Suprapubic skin (tissue), 4 donors: ENCODE measurements around the gene HDGFL2. TPM values are rescaled to one million over a fixed set of nuclear protein-coding genes. Genes with fewer than 3 reads are reported as not detected.

Experiments used
- DNase-seq, 2 donors: peaks; one replicate each; pipeline ENCODE4 v3.0.0-alpha.2; 2019; ENCODE audit warnings: low spot score in 2 of 2
- H3K27ac ChIP-seq: fragments of 200-600 bp; sonication (generic); one replicate; pipeline ENCODE4 v1.5.1; 2019
- H3K27me3 ChIP-seq: fragments of 200-600 bp; sonication (generic); one replicate; pipeline ENCODE4 v1.5.1; 2019
- H3K36me3 ChIP-seq: fragments of 200-600 bp; sonication (generic); one replicate; pipeline ENCODE4 v1.5.1; 2019
- H3K4me1 ChIP-seq: fragments of 200-600 bp; sonication (generic); one replicate; pipeline ENCODE4 v1.5.1; 2019
- H3K4me3 ChIP-seq: fragments of 200-600 bp; sonication (generic); one replicate; pipeline ENCODE4 v1.5.1; 2019; ENCODE audit warnings: mild to moderate bottlenecking
- H3K9me3 ChIP-seq: fragments of 200-600 bp; sonication (generic); one replicate; pipeline ENCODE4 v1.5.1; 2019
- CTCF ChIP-seq, 2 donors: fragments of 200-600 bp in 1 of 2; fragments of 450-650 bp in 1 of 2; sonication (generic) in 1 of 2; IDR thresholded peaks; one replicate each; pipeline ENCODE4 v1.5.1; 2016 to 2019; ENCODE audit warnings: antibody characterized with exemption in 2 of 2, mild to moderate bottlenecking in 1 of 2, moderate library complexity in 1 of 2
- EP300 ChIP-seq: sonication (generic); formaldehyde crosslinking; IDR thresholded peaks from one replicate; pipeline ENCODE4 v1.6.1; 2017; ENCODE audit warnings: antibody characterized with exemption
- POLR2A ChIP-seq, 2 donors: fragments of 450-650 bp; IDR thresholded peaks; one replicate each; pipeline ENCODE4 v1.6.1; 2017; ENCODE audit warnings: antibody characterized with exemption in 2 of 2, mild to moderate bottlenecking in 2 of 2, moderate library complexity in 2 of 2
- POLR2AphosphoS5 ChIP-seq, 3 donors: sonication (generic); formaldehyde crosslinking; IDR thresholded peaks; one replicate each; pipeline ENCODE4 v1.6.1; 2017; ENCODE audit warnings: antibody characterized with exemption in 3 of 3
- WGBS: methylation state at CpG from one replicate; pipeline ENCODE4 v1.1.5; 2018; 5-methylcytosine and 5-hydroxymethylcytosine counted together
- total RNA-seq, 4 donors: library from RNA; depleted of rRNA; stranded (reverse); fragments of >200 nt; gene quantifications; one replicate each; pipeline ENCODE4 v1.1.0, GENCODE V29; 2016

HDGFL2 gene
- total RNA-seq, 4 donors from 2014 or later, result 23.0 to 27.4 (median 23.4) TPM

- no peak for DNase-seq
- TF ChIP-seq CTCF (IDR thresholded peaks at IDR 0.05) (no peak), POLR2A (IDR thresholded peaks at IDR 0.05) (no peak), POLR2AphosphoS5 (IDR thresholded peaks at IDR 0.05) (no peak)
- 90% methylated on average over 19 of the region's 19 CpGs for WGBS
- H3K4me1 ChIP-seq, result no peaks in the 10 kb centered on the region
- H3K9me3 ChIP-seq, result no peaks in the 10 kb centered on the region
- no peaks in the 10 kb centered on the region for H3K27me3 ChIP-seq
- H3K4me3 ChIP-seq, result no peak overlapping the region
- H3K36me3 ChIP-seq, result peaks cover 56% of the 10 kb centered on the region
- no peak overlapping the region for H3K27ac ChIP-seq
These were observed 11.3 kb downstream of the HDGFL2 start for GRCh38 chr19:4483385-4483784.

- no peak overlapping the region for H3K4me3 ChIP-seq
- H3K36me3 ChIP-seq, result peaks cover 56% of the 10 kb centered on the region
- H3K27me3 ChIP-seq, result no peaks in the 10 kb centered on the region
- no peaks in the 10 kb centered on the region for H3K9me3 ChIP-seq
- WGBS, result 85% methylated on average over 11 of the region's 11 CpGs
- TF ChIP-seq CTCF (IDR thresholded peaks at IDR 0.05) (no peak), EP300 (no peak), POLR2AphosphoS5 (IDR thresholded peaks at IDR 0.05) (no peak), POLR2A (IDR thresholded peaks at IDR 0.05) (no peak)
- no peak overlapping the region for H3K27ac ChIP-seq
- DNase-seq, result no peak
- H3K4me1 ChIP-seq, result no peaks in the 10 kb centered on the region
These were observed 15.5 kb downstream of the HDGFL2 start for GRCh38 chr19:4487572-4487971.

GRCh38 chr19:4488496-4488895 lies 16.4 kb downstream of the HDGFL2 start:
- no peak for DNase-seq
- H3K4me1 ChIP-seq, result no peaks in the 10 kb centered on the region
- 94% methylated on average over 29 of the region's 29 CpGs for WGBS
- H3K36me3 ChIP-seq, result peaks cover 52% of the 10 kb centered on the region
- no peak overlapping the region for H3K27ac ChIP-seq
- TF ChIP-seq POLR2A (IDR thresholded peaks at IDR 0.05) (no peak), POLR2AphosphoS5 (IDR thresholded peaks at IDR 0.05) (no peak), EP300 (no peak), CTCF (IDR thresholded peaks at IDR 0.05) (no peak)
- H3K4me3 ChIP-seq, result no peak overlapping the region
- no peaks in the 10 kb centered on the region for H3K27me3 ChIP-seq
- H3K9me3 ChIP-seq, result no peaks in the 10 kb centered on the region

- Histone ChIP-seq H3K9me3 (no peaks in the 10 kb centered on the region), H3K36me3 (peaks cover 69% of the 10 kb centered on the region), H3K4me3 (no peak overlapping the region), H3K27ac (no peak overlapping the region), H3K27me3 (no peaks in the 10 kb centered on the region), H3K4me1 (no peaks in the 10 kb centered on the region)
- 93% methylated on average over 19 of the region's 21 CpGs for WGBS
- TF ChIP-seq EP300, result no peak
- DNase-seq, result no peak
These were observed 19.3 kb downstream of the HDGFL2 start for GRCh38 chr19:4491446-4491845.

- H3K27me3 ChIP-seq, result no peaks in the 10 kb centered on the region
- no peak for DNase-seq
- H3K9me3 ChIP-seq, result no peaks in the 10 kb centered on the region
- 91% methylated on average over 2 of the region's 3 CpGs for WGBS
- TF ChIP-seq POLR2AphosphoS5 (IDR thresholded peaks at IDR 0.05) (no peak), CTCF (IDR thresholded peaks at IDR 0.05) (no peak), POLR2A (IDR thresholded peaks at IDR 0.05) (no peak), EP300 (no peak)
- H3K4me1 ChIP-seq, result no peaks in the 10 kb centered on the region
- H3K4me3 ChIP-seq, result no peak overlapping the region
- H3K27ac ChIP-seq, result no peak overlapping the region
- peaks cover 79% of the 10 kb centered on the region for H3K36me3 ChIP-seq
These were observed 20.4 kb downstream of the HDGFL2 start for GRCh38 chr19:4492337-4493103.
